SU-DHL-6 (cell line): ENCODE measurements around the gene C2orf42.
"Not testable (repeated sequence)": the region's sequence is repeated elsewhere in the genome, so short reads cannot be mapped to it uniquely, and the experiment has no call there.

ENCODE experiments used
- H2AFZ ChIP-seq: fragments of 200-600 bp; sonication (generic); 2 replicates; pipeline ENCODE4 v1.6.1; 2014; ENCODE audit warnings: low read depth, mild to moderate bottlenecking, moderate library complexity, mixed read lengths, antibody characterized with exemption, low read length; ENCODE audit not compliant: severe bottlenecking
- H3F3A ChIP-seq: fragments of 200-600 bp; shearing (Covaris generic); 2 replicates; pipeline ENCODE4 v1.6.0; 2016; ENCODE audit warnings: antibody characterized with exemption, mild to moderate bottlenecking; ENCODE audit not compliant: insufficient read depth
- H3K27ac ChIP-seq: fragments of 200-600 bp; sonication (generic); 2 replicates; pipeline ENCODE4 v1.5.1; 2016; ENCODE audit warnings: low read depth, mild to moderate bottlenecking, low read length, moderate library complexity, mixed read lengths
- H3K27me3 ChIP-seq: fragments of 200-600 bp; sonication (generic), shearing (Covaris generic); 2 replicates; pipeline ENCODE4 v1.6.0; 2014; ENCODE audit warnings: mild to moderate bottlenecking, low read length
- H3K36me3 ChIP-seq: fragments of 200-600 bp; sonication (generic); 2 replicates; pipeline ENCODE4 v1.6.1; 2014; ENCODE audit warnings: mild to moderate bottlenecking, low read length, mixed read lengths
- H3K4me2 ChIP-seq: fragments of 300-600, 200-600 bp; shearing (Covaris generic), sonication (generic); 2 replicates; pipeline ENCODE4 v1.6.0; 2014; ENCODE audit warnings: low read length, low read depth, mild to moderate bottlenecking; ENCODE audit not compliant: poor library complexity, severe bottlenecking
- H3K4me3 ChIP-seq: fragments of 200-600 bp; sonication (generic); 2 replicates; pipeline ENCODE4 v1.5.1; 2014; ENCODE audit warnings: antibody characterized with exemption, low read length, mild to moderate bottlenecking, mixed read lengths; ENCODE audit not compliant: insufficient read depth, poor library complexity, severe bottlenecking
- H3K79me2 ChIP-seq: fragments of 200-600 bp; sonication (generic); 2 replicates; pipeline ENCODE4 v1.6.1; 2014; ENCODE audit warnings: mild to moderate bottlenecking, low read length, moderate library complexity; ENCODE audit not compliant: insufficient read depth
- H3K9ac ChIP-seq: fragments of 200-600 bp; sonication (generic); 2 replicates; pipeline ENCODE4 v1.7.0; 2014; ENCODE audit warnings: mild to moderate bottlenecking, low read length
- H3K9me2 ChIP-seq: fragments of 200-600 bp; sonication (generic); replicated peaks from 2 replicates; pipeline ENCODE4 v1.6.1; 2014; ENCODE audit warnings: low read length; ENCODE audit not compliant: insufficient read depth
- H3K9me3 ChIP-seq: fragments of 200-600 bp; sonication (generic); 2 replicates; pipeline ENCODE4 v1.6.1; 2014; ENCODE audit warnings: low read length, mixed read lengths; ENCODE audit not compliant: insufficient read depth
- H4K20me1 ChIP-seq: fragments of 200-600 bp; sonication (generic); 2 replicates; pipeline ENCODE4 v1.6.1; 2014; ENCODE audit warnings: low read depth, mild to moderate bottlenecking, antibody characterized with exemption, low read length, moderate library complexity, mixed read lengths
- EZH2phosphoT487 ChIP-seq: fragments of 200-600 bp; sonication (generic), shearing (Covaris generic); conservative IDR thresholded peaks from 2 replicates; pipeline ENCODE4 v1.6.1; 2018; ENCODE audit warnings: mild to moderate bottlenecking, antibody characterized with exemption, low read length, moderate library complexity, mixed read lengths
- TF ChIP-seq, protein P1 (sequence below): fragments of 200-600 bp; sonication (generic); IDR thresholded peaks from one replicate; pipeline ENCODE4 v1.5.1; 2017; ENCODE audit warnings: antibody characterized with exemption, mild to moderate bottlenecking, low read length, moderate library complexity; ENCODE audit not compliant: insufficient read depth, poor library complexity, severe bottlenecking

The C2orf42 gene

DNA sequence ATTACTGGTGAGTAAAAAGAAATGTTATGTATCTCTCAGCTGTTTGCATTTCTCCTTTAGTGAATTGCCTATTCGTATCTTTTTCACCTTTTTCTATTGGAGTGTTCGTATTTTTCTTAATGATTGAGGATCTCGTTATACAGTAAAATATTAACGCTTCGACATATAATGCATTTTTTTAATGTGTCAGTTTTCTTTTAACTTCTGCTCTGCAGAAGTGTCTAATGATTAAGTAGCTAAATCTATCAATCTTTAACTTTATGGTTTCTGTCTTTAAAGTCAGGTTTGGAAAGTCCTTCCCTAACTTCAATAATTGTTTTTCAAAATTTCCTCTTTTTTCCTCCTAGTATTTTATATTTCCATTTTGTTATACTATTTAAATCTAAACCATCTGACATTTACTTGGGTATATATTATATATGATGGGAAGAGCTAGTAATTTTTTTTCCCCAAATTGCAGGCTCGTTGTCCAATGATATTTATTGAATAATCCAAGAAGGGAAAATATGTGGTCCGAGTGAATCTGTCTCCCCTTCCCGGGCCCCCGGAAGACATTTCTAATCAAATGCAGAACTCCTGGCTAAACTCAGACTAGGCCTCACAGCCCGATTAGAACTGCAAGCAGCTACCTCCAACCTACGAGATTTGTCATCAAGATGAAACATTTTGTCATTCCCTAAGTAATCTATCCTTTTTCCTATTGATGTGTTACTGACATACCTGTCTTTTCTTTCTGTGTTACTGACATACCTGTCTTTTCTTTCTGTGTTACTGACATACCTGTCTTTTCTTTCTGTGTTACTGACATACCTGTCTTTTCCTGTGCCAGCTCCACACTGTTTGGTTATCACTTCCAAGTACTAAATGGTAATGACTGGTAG is 86.3 kb downstream of the C2orf42 start:
- H3K4me3 ChIP-seq, result peak overlapping the region; percentile 55
- peak overlapping the region; percentile 69 for H3K9ac ChIP-seq
- H2AFZ ChIP-seq, result no peak overlapping the region
- H4K20me1 ChIP-seq, result no peaks in the 10 kb centered on the region
- H3K27me3 ChIP-seq, result no peaks in the 10 kb centered on the region
- H3F3A ChIP-seq, result peaks cover 64% of the 10 kb centered on the region
- no peaks in the 10 kb centered on the region for H3K9me2 ChIP-seq
- no peaks in the 10 kb centered on the region for H3K79me2 ChIP-seq
- no peaks in the 10 kb centered on the region for H3K36me3 ChIP-seq
- H3K9me3 ChIP-seq, result no peaks in the 10 kb centered on the region
- TF ChIP-seq, protein P1, sequence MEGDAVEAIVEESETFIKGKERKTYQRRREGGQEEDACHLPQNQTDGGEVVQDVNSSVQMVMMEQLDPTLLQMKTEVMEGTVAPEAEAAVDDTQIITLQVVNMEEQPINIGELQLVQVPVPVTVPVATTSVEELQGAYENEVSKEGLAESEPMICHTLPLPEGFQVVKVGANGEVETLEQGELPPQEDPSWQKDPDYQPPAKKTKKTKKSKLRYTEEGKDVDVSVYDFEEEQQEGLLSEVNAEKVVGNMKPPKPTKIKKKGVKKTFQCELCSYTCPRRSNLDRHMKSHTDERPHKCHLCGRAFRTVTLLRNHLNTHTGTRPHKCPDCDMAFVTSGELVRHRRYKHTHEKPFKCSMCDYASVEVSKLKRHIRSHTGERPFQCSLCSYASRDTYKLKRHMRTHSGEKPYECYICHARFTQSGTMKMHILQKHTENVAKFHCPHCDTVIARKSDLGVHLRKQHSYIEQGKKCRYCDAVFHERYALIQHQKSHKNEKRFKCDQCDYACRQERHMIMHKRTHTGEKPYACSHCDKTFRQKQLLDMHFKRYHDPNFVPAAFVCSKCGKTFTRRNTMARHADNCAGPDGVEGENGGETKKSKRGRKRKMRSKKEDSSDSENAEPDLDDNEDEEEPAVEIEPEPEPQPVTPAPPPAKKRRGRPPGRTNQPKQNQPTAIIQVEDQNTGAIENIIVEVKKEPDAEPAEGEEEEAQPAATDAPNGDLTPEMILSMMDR, result no peak
- no peak for TF ChIP-seq EZH2phosphoT487
- peak overlapping the region; percentile 93 for H3K27ac ChIP-seq
- peak overlapping the region; percentile 97 for H3K4me2 ChIP-seq

DNA sequence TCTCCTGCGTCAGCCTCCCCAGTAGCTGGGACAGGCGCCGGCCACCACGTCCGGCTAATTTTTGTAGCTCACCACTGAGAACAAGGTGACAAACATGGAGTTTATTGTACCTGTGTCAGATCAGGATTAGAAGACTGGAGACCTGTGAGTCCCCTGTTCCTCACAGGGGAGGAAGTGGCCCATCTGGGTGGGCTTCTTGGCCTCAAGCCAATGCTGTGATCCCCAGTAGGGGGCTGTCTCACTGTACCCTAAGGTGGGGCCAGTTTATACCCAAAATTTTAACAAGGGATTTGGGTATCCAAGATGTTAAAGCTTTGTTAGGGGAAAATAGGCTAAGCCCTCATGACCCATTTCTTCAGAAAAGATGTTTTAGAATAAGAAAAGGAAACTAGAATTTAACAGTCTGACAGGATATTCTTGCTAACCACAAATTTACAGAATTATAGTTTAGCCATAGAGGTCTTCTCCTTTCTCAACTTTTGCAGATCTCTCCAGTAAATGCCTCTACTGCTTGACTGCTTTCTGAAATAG is 87.2 kb downstream of the C2orf42 start:
- H2AFZ ChIP-seq, result peak overlapping the region; percentile 13

DNA sequence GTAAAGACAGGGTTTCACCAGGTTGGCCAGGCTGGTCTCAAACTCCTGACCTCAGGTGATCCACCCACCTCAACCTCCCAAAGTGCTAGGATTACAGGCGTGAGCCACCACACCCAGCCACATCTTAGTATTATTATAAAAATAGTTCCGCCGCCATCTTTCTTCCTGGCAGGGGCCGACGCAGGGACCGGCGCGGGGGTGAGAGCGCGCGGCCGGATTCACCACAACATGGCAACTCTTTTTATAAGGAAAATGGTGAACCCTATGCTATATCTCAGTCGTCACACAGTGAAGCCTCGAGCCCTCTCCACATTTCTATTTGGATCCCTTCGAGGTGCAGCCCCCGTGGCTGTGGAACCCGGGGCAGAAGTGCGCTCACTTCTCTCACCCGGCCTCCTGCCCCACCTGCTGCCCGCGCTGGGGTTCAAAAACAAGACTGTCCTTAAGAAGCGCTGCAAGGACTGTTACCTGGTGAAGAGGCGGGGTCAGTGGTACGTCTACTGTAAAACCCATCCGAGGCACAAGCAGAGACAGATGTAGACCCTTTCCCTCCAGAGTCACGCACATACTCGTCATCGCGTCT is 88.4 kb downstream of the C2orf42 start:
- not testable (repeated sequence) for H3K9me2 ChIP-seq, H3K36me3 ChIP-seq, H4K20me1 ChIP-seq, H3K9me3 ChIP-seq, H3K27me3 ChIP-seq, H3K4me3 ChIP-seq, H3K79me2 ChIP-seq
- H3K4me2 ChIP-seq, result peak overlapping the region; percentile 97
- H3K27ac ChIP-seq, result peak overlapping the region; percentile 93
- H3K9ac ChIP-seq, result peak overlapping the region; percentile 69
- H2AFZ ChIP-seq, result peak overlapping the region; percentile 6
- H3F3A ChIP-seq, result peaks cover 68% of the 10 kb centered on the region

More for the DNA sequence above, 87.2 kb downstream of the C2orf42 start:
- Histone ChIP-seq H3K4me3 (peak overlapping the region; percentile 55), H3F3A (peaks cover 72% of the 10 kb centered on the region), H4K20me1 (no peaks in the 10 kb centered on the region), H3K9me2 (no peaks in the 10 kb centered on the region), H3K4me2 (peak overlapping the region; percentile 97), H3K36me3 (no peaks in the 10 kb centered on the region), H3K9ac (peak overlapping the region; percentile 69), H3K27ac (peak overlapping the region; percentile 93), H3K79me2 (no peaks in the 10 kb centered on the region), H3K27me3 (no peaks in the 10 kb centered on the region), H3K9me3 (no peaks in the 10 kb centered on the region)
- TF ChIP-seq, protein P1, result no peak
- TF ChIP-seq EZH2phosphoT487, result no peak

DNA sequence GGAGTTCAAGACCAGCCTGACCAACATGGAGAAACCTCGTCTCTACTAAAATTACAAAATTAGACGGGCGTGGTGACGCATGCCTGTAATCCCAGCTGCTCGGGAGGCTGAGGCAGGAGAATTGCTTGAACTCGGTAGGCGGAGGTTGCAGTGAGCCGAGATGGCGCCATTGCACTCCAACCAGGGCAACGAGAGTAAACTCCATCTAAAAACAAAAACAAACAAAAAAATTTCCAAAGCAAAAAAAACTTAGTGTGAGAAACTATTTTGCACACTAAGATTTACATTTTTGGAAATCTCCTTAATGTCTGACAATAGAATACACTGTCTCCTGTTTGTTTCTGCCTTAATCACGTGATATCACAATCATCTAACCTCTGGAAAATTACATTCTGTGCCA is 89.1 kb downstream of the C2orf42 start:
- not testable (repeated sequence) for H3K9ac ChIP-seq, H3K27me3 ChIP-seq, H3K79me2 ChIP-seq, H3K4me3 ChIP-seq, H3K9me3 ChIP-seq, H3K9me2 ChIP-seq, H2AFZ ChIP-seq, H4K20me1 ChIP-seq, H3K36me3 ChIP-seq
- Histone ChIP-seq H3K27ac (peak overlapping the region; percentile 22; the same call in 1 of the 2 replicates), H3F3A (peaks cover 62% of the 10 kb centered on the region), H3K4me2 (peak overlapping the region; percentile 9)
